ENCODE results near the gene ODR4.
"Not testable (repeated sequence)": the region's sequence is repeated elsewhere in the genome, so short reads cannot be mapped to it uniquely, and the experiment has no call there.

Gene ODR4

GRCh38 chr1:186375152-186375928 lies at the start of gene ODR4, which contains the start of gene TPR:
TSS of gene ODR4 (plus strand) at chr1:186375838. CDS start at chr1:186379786, 3,948 bp downstream.
TSS of gene TPR (minus strand) at chr1:186375253. CDS start at chr1:186375028, 225 bp downstream.
- peak; percentile 98 for FAIRE-seq

GRCh38 chr1:186326009-186326408 lies 49.6 kb upstream of the ODR4 start:
- FAIRE-seq: no peak

- FAIRE-seq: no peak
Measured at GRCh38 chr1:186327331-186327730, 48.3 kb upstream of the ODR4 start.

GRCh38 chr1:186330758-186331157 lies 44.9 kb upstream of the ODR4 start:
- no peak for FAIRE-seq

GRCh38 chr1:186337554-186337953 lies 38.1 kb upstream of the ODR4 start:
- FAIRE-seq: peak; percentile 91

- no peak for FAIRE-seq
Measured at GRCh38 chr1:186340772-186341171, 34.9 kb upstream of the ODR4 start.

- FAIRE-seq: not testable (repeated sequence)
Measured at GRCh38 chr1:186347837-186348691, 27.6 kb upstream of the ODR4 start.

- FAIRE-seq: no peak
Measured at GRCh38 chr1:186374303-186375151, 1.1 kb upstream of the ODR4 start.

- FAIRE-seq: peak; percentile 49
Measured at GRCh38 chr1:186375929-186376319, 286 bp downstream of the ODR4 start.

GRCh38 chr1:186386725-186387383 lies 11.2 kb downstream of the ODR4 start:
- no peak for FAIRE-seq

- peak; percentile 86 for FAIRE-seq
Measured at GRCh38 chr1:186390925-186391324, 15.3 kb downstream of the ODR4 start.

GRCh38 chr1:186391841-186392240 lies 16.2 kb downstream of the ODR4 start:
- FAIRE-seq: no peak

- FAIRE-seq: not testable (repeated sequence)
Measured at GRCh38 chr1:186392711-186393110, 17.1 kb downstream of the ODR4 start.

- not testable (repeated sequence) for FAIRE-seq
Measured at GRCh38 chr1:186401446-186401845, 25.8 kb downstream of the ODR4 start.

- no peak for FAIRE-seq
Measured at GRCh38 chr1:186403632-186404031, 28.0 kb downstream of the ODR4 start.

- FAIRE-seq: peak; percentile 89
Measured at GRCh38 chr1:186404454-186405051, 28.9 kb downstream of the ODR4 start.

- no peak for FAIRE-seq
Measured at GRCh38 chr1:186409091-186409490, 33.5 kb downstream of the ODR4 start.

- no peak for FAIRE-seq
Measured at GRCh38 chr1:186413319-186413718, 37.7 kb downstream of the ODR4 start.

GRCh38 chr1:186418503-186418902 lies 42.9 kb downstream of the ODR4 start:
- no peak for FAIRE-seq

GRCh38 chr1:186420311-186420710 lies 44.7 kb downstream of the ODR4 start:
- no peak for FAIRE-seq

- peak; percentile 70 for FAIRE-seq
Measured at GRCh38 chr1:186420923-186421322, 45.3 kb downstream of the ODR4 start.

GRCh38 chr1:186421446-186421845 lies 45.8 kb downstream of the ODR4 start:
- no peak for FAIRE-seq
